Trophoblast cell (in vitro differentiated cells and primary cell): Measurements from ENCODE around the gene NEGR1.

ENCODE experiments used
- DNase-seq, 2 donors: peaks; one replicate each; pipeline ENCODE4 v3.0.0-alpha.2; 2016
- H2AFZ ChIP-seq: 2 replicates; pipeline ENCODE4 v1.6.1; 2013; ENCODE audit warnings: low read length, moderate library complexity, mild to moderate bottlenecking; ENCODE audit not compliant: insufficient read depth, poor library complexity
- H2AK5ac ChIP-seq: 2 replicates; pipeline ENCODE4 v1.6.1; 2013; ENCODE audit warnings: mild to moderate bottlenecking, low read length
- H2BK120ac ChIP-seq: 2 replicates; pipeline ENCODE4 v1.6.1; 2013; ENCODE audit warnings: low read length, mild to moderate bottlenecking, moderate library complexity; ENCODE audit not compliant: insufficient read depth, poor library complexity
- H2BK12ac ChIP-seq: 2 replicates; pipeline ENCODE4 v1.6.1; 2013; ENCODE audit warnings: mild to moderate bottlenecking, low read length, moderate library complexity
- H2BK5ac ChIP-seq: 2 replicates; pipeline ENCODE4 v1.6.1; 2013; ENCODE audit warnings: low read length, low read depth, moderate library complexity, mild to moderate bottlenecking; ENCODE audit not compliant: poor library complexity
- H3K14ac ChIP-seq: 2 replicates; pipeline ENCODE4 v1.6.1; 2013; ENCODE audit warnings: mild to moderate bottlenecking, low read length
- H3K18ac ChIP-seq: 2 replicates; pipeline ENCODE4 v1.6.1; 2013; ENCODE audit warnings: mild to moderate bottlenecking, low read length
- H3K23ac ChIP-seq: 2 replicates; pipeline ENCODE4 v1.6.1; 2013; ENCODE audit warnings: low read length
- H3K27ac ChIP-seq: 2 replicates; pipeline ENCODE4 v1.5.1; 2013; ENCODE audit warnings: low read depth, mild to moderate bottlenecking, inconsistent platforms, low read length, moderate library complexity
- H3K27me3 ChIP-seq: 2 replicates; pipeline ENCODE4 v1.6.1; 2013; ENCODE audit warnings: inconsistent platforms, mild to moderate bottlenecking, low read length, moderate library complexity; ENCODE audit not compliant: insufficient read depth
- H3K36me3 ChIP-seq, 2 experiments: 1 replicate in 1 of 2; 2 replicates in 1 of 2; pipeline ENCODE4 v1.6.1; 2013; ENCODE audit warnings: low read length in 2 of 2, mild to moderate bottlenecking in 2 of 2, moderate library complexity in 1 of 2; ENCODE audit not compliant: insufficient read depth in 2 of 2, control insufficient read depth in 1 of 2
- H3K4ac ChIP-seq: 2 replicates; pipeline ENCODE4 v1.6.1; 2013; ENCODE audit warnings: low read depth, mild to moderate bottlenecking, low read length, moderate library complexity
- H3K4me1 ChIP-seq, 2 experiments: 1 replicate in 1 of 2; 2 replicates in 1 of 2; pipeline ENCODE4 v1.6.1; 2013; ENCODE audit warnings: low read length in 2 of 2, mild to moderate bottlenecking in 2 of 2, moderate library complexity in 1 of 2; ENCODE audit not compliant: insufficient read depth in 2 of 2, control insufficient read depth in 1 of 2
- H3K4me2 ChIP-seq: 2 replicates; pipeline ENCODE4 v1.6.1; 2013; ENCODE audit warnings: inconsistent platforms, mild to moderate bottlenecking, low read length, moderate library complexity
- H3K4me3 ChIP-seq: 2 replicates; pipeline ENCODE4 v1.5.1; 2013; ENCODE audit warnings: mild to moderate bottlenecking, low read depth, low read length, inconsistent platforms
- H3K79me1 ChIP-seq: one replicate; pipeline ENCODE4 v1.6.1; 2013; ENCODE audit warnings: low read length
- H3K79me2 ChIP-seq: 2 replicates; pipeline ENCODE4 v1.6.1; 2013; ENCODE audit warnings: low read length, mild to moderate bottlenecking; ENCODE audit not compliant: control insufficient read depth, insufficient read depth, poor library complexity
- H3K9ac ChIP-seq: 2 replicates; pipeline ENCODE4 v1.6.1; 2013; ENCODE audit warnings: mild to moderate bottlenecking, low read length
- H3K9me3 ChIP-seq: 2 replicates; pipeline ENCODE4 v1.6.1; 2013; ENCODE audit warnings: low read depth, mild to moderate bottlenecking, control low read depth, inconsistent platforms, low read length; ENCODE audit not compliant: insufficient read depth
- H4K12ac ChIP-seq: 2 replicates; pipeline ENCODE4 v1.6.1; 2013; ENCODE audit warnings: low read depth, mild to moderate bottlenecking, low read length, moderate library complexity
- H4K8ac ChIP-seq: 2 replicates; pipeline ENCODE4 v1.6.1; 2013; ENCODE audit warnings: low read depth, mild to moderate bottlenecking, low read length, moderate library complexity
- H4K91ac ChIP-seq: one replicate; pipeline ENCODE4 v1.6.1; 2013; ENCODE audit warnings: low read depth, mild to moderate bottlenecking, low read length, moderate library complexity
- WGBS: extraction: QIAGEN DNeasy Blood & Tissue Kit; methylation state at CpG from one replicate; pipeline ENCODE4 v1.1.7; 2013; ENCODE audit warnings: missing lambda C conversion rate; ENCODE audit not compliant: insufficient read length, insufficient coverage; ENCODE audit errors: extremely low coverage; 5-methylcytosine and 5-hydroxymethylcytosine counted together

Gene NEGR1

GRCh38 chr1:71618191-71618590 is 664.1 kb downstream of the NEGR1 start:
- no peak overlapping the region for H2BK12ac ChIP-seq
- H3K36me3 ChIP-seq, result no peaks in the 10 kb centered on the region
- no peak overlapping the region for H3K4ac ChIP-seq
- H2AFZ ChIP-seq, result no peak overlapping the region
- H3K4me2 ChIP-seq, result no peak overlapping the region
- no peak overlapping the region for H2BK120ac ChIP-seq
- no peak overlapping the region for H3K14ac ChIP-seq
- H4K8ac ChIP-seq, result no peak overlapping the region
- H3K18ac ChIP-seq, result no peak overlapping the region
- no peaks in the 10 kb centered on the region for H3K79me1 ChIP-seq
- H2BK5ac ChIP-seq, result no peak overlapping the region
- no CpG with 5 or more reads among the region's 4 CpGs for WGBS
- no peak for DNase-seq
- H3K23ac ChIP-seq, result no peak overlapping the region
- no peaks in the 10 kb centered on the region for H3K27me3 ChIP-seq
- H4K12ac ChIP-seq, result no peak overlapping the region
- no peak overlapping the region for H3K4me3 ChIP-seq
- H3K79me2 ChIP-seq, result no peaks in the 10 kb centered on the region
- no peak overlapping the region for H3K27ac ChIP-seq
- no peaks in the 10 kb centered on the region for H3K4me1 ChIP-seq
- no peak overlapping the region for H2AK5ac ChIP-seq
- no peak overlapping the region for H3K9ac ChIP-seq
- no peaks in the 10 kb centered on the region for H3K9me3 ChIP-seq
- H4K91ac ChIP-seq, result no peak overlapping the region

GRCh38 chr1:71610476-71610875 is 671.9 kb downstream of the NEGR1 start:
- Histone ChIP-seq H3K4ac (no peak overlapping the region), H3K9ac (no peak overlapping the region), H3K18ac (no peak overlapping the region), H2BK120ac (no peak overlapping the region), H3K27ac (no peak overlapping the region), H3K23ac (no peak overlapping the region), H3K9me3 (no peaks in the 10 kb centered on the region), H3K79me1 (no peaks in the 10 kb centered on the region), H3K36me3 (no peaks in the 10 kb centered on the region), H3K14ac (no peak overlapping the region), H2BK5ac (no peak overlapping the region), H2AFZ (no peak overlapping the region), H2AK5ac (no peak overlapping the region), H3K4me1 (no peaks in the 10 kb centered on the region), H4K8ac (no peak overlapping the region), H3K79me2 (no peaks in the 10 kb centered on the region), H3K4me3 (no peak overlapping the region), H4K12ac (no peak overlapping the region), H2BK12ac (no peak overlapping the region), H4K91ac (no peak overlapping the region), H3K27me3 (no peaks in the 10 kb centered on the region), H3K4me2 (no peak overlapping the region)
- WGBS, result no CpG with 5 or more reads among the region's 1 CpG
- DNase-seq, result no peak

DNA sequence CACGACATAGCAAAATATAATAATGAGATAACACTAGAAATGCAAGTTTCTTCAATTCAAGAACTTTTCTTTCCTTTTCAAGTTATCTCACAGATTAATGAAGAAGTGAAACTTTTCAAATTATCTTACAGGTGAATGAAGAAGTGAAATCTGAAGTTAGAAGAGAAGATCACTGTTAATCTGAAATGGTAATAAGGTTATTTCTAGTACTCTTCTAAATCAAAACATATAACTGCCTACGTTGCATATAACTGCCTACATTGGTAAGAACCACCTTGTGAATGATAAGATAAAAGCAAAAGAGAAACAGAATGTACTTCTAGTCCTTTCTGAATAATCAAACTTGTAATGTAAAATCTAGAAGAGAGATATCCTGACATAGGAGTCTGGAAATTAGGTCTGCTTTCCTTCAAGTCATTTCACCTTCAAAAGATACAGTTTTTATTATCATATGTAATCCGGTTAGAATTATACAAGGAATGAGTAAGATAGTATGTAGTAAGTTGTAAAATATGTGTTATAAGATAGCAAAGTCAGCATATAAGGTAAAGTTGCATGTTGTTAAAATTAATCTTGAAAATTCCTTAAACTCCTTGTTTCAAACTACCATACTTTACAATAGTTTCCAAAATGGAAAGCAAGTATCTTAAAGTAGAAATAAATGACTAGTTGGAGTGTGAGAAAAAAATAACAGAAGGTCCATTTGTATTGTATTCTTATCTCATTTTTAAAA is 679.1 kb downstream of the NEGR1 start:
- Histone ChIP-seq H3K4me1 (no peaks in the 10 kb centered on the region), H3K18ac (no peak overlapping the region), H3K23ac (no peak overlapping the region), H4K12ac (no peak overlapping the region), H4K8ac (no peak overlapping the region), H3K4ac (no peak overlapping the region), H3K27me3 (no peaks in the 10 kb centered on the region), H2AFZ (no peak overlapping the region), H3K4me2 (no peak overlapping the region), H2BK12ac (no peak overlapping the region), H3K79me2 (no peaks in the 10 kb centered on the region), H3K4me3 (no peak overlapping the region), H2BK5ac (no peak overlapping the region), H3K9ac (no peak overlapping the region), H2BK120ac (no peak overlapping the region), H2AK5ac (no peak overlapping the region), H3K9me3 (no peaks in the 10 kb centered on the region), H4K91ac (no peak overlapping the region), H3K14ac (no peak overlapping the region), H3K79me1 (no peaks in the 10 kb centered on the region), H3K36me3 (no peaks in the 10 kb centered on the region), H3K27ac (no peak overlapping the region)
- DNase-seq, result no peak
- 100% methylated on average over 1 of the region's 3 CpGs for WGBS

DNA sequence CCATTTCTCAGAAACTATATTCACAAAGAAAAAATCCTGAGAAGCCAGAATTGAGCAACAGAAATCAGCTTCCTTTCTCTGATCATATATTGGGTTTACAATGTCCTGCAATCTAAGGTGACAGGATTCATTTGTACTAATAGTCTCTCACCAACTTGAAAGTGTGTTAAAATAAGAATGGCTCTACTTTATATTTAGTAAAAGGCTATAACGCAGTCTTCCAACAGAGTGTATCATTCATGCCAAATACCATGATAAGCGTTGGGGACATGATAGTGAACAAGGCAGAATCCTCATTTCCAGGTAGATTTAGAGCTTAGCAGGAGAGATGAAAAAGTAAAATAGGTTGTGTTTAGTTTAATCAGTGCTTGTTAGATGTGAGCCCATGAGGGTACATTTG is 682.3 kb downstream of the NEGR1 start:
- H3K23ac ChIP-seq, result no peak overlapping the region
- H2BK120ac ChIP-seq, result no peak overlapping the region
- H2BK12ac ChIP-seq, result no peak overlapping the region
- H3K27ac ChIP-seq, result no peak overlapping the region
- WGBS, result no CpG with 5 or more reads among the region's 2 CpGs
- H3K36me3 ChIP-seq, result no peaks in the 10 kb centered on the region
- H4K91ac ChIP-seq, result no peak overlapping the region
- H3K4me2 ChIP-seq, result no peak overlapping the region
- H3K79me1 ChIP-seq, result no peaks in the 10 kb centered on the region
- no peak overlapping the region for H3K4ac ChIP-seq
- no peaks in the 10 kb centered on the region for H3K9me3 ChIP-seq
- H2AK5ac ChIP-seq, result no peak overlapping the region
- no peak for DNase-seq
- no peak overlapping the region for H4K12ac ChIP-seq
- H4K8ac ChIP-seq, result no peak overlapping the region
- no peak overlapping the region for H3K14ac ChIP-seq
- no peak overlapping the region for H3K9ac ChIP-seq
- no peaks in the 10 kb centered on the region for H3K27me3 ChIP-seq
- no peak overlapping the region for H3K18ac ChIP-seq
- H3K79me2 ChIP-seq, result no peaks in the 10 kb centered on the region
- H3K4me1 ChIP-seq, result no peaks in the 10 kb centered on the region
- H2AFZ ChIP-seq, result no peak overlapping the region
- H2BK5ac ChIP-seq, result no peak overlapping the region
- no peak overlapping the region for H3K4me3 ChIP-seq
